Stimulated activated CD8-positive, alpha-beta memory T cell treated with anti-CD3 and anti-CD28 coated beads, Interleukin-12 subunit alpha, Interleukin-12 subunit beta, amount 100 ng/mL, for 4 hours (primary cell): ENCODE results near the gene IL2.

Source experiments
- DNase-seq: peaks from one replicate; pipeline ENCODE4 v3.0.0-alpha.2; 2020; ENCODE audit warnings: low read depth

The IL2 gene

GRCh38 chr4:122456231-122457116, at the start of gene IL2:
Gene IL2 (minus strand): TSS chr4:122456725. CDS start chr4:122456440, 285 bp downstream.
- no peak for DNase-seq

DNA sequence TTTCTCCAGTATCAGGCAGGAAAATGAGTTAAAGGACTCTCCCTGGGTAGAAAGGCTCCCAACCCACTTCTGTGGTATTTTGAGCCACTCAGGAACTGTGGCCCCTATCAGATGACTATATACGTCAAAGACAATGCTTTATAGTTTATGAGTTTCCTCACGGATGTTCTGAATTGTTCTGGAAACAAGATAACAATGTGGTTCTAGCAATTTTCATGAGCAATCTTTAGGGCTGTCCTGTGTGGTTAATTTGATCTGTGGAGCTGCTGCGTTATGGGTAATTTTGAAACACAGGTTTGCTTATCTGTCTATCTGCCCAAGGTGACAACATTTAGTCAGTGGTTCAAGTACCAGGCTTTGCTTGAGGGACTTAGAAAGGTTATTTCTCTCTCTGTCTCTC, 46.7 kb upstream of the IL2 start:
- no peak for DNase-seq

- no peak for DNase-seq
Measured at GRCh38 chr4:122500852-122501501, 44.5 kb upstream of the IL2 start.

- no peak for DNase-seq
Measured at GRCh38 chr4:122489061-122489460, 32.5 kb upstream of the IL2 start.

GRCh38 chr4:122483481-122483880, 27.0 kb upstream of the IL2 start:
- no peak for DNase-seq

- no peak for DNase-seq
Measured at GRCh38 chr4:122481766-122482405, 25.4 kb upstream of the IL2 start.

- DNase-seq: no peak
Measured at GRCh38 chr4:122480655-122481487, 24.3 kb upstream of the IL2 start.

GRCh38 chr4:122479935-122480416, 23.5 kb upstream of the IL2 start:
- DNase-seq: no peak

DNA sequence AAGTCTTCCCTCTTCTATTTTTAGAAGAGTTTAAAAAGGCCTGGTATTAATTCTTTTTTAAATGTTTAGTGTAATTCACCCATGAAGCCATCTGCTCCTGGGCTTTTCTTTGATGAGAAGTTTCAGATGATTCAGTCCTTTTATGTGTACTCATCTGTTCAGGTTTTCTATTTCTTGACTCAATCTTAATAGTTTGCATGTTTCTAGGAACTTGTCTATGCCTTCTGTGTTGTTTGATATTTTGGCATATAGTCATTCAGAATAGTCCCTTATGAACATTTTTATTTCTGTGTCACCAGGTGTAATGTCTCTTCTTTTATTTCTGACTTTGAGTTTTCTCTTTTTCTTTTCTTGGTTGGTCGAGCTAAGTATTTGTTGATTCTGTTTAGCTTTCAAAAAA, 20.2 kb upstream of the IL2 start:
- no peak for DNase-seq

GRCh38 chr4:122476126-122476525, 19.6 kb upstream of the IL2 start:
- no peak for DNase-seq

DNA sequence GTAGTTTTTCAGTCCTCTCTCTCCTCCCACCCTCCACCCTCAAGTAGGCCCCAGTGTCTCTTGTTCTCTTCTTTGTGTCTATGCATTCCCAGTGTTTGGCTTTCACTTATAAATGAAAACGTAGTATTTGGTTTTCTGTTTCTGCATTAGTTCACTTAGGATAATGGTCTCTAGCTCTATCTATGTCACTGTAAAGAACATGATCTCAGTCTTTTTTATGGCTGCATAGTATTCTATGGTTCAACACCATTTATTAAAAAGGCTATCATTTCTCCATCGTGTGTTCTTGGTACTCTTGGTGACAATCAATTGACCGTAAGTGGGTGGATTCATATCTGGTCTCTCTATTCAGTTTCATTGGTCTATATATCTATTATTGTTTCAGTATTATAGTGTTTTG, 18.7 kb upstream of the IL2 start:
- no peak for DNase-seq

GRCh38 chr4:122469457-122469856, 12.9 kb upstream of the IL2 start:
- DNase-seq: no peak

DNA sequence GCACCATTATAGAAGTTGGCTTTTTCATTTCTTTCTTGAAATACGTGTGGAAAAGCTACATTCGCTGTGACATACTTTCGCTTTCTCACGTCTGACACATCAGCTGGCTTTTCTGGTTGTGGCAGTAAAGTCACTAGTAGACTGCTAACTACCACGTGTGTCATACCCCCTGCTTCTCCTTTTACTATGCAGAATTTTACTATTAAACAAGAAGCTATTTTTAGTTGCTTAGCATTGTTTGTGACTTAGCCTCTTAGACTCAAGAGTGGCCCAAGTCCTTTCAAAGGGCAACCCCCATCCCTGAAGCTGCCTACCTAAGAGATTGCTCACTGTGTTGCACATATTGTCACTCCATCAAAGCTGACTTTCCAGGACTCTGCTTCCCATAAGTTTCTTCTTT, 2.1 kb upstream of the IL2 start:
- no peak for DNase-seq

GRCh38 chr4:122453384-122453995, 3.0 kb downstream of the IL2 start:
- DNase-seq: no peak

DNA sequence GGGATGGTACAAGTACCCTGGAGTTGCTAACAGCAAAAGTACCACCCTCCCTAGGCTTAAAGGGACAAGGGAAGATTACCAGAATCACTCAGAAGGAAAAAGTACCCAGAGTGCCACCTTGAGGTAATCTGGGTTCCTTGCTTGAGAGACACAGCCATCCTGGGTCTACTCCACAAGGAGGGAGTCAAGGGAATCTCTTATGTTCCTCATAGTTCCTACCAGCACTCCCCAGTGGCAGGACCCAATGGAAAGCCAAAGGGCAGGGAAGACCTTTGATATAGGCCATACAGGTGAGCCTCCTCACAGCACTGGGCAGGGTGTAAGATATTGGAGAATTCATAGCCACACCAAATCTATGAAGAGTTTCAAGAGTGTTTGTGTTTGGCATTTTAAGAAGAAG, 5.7 kb downstream of the IL2 start:
- no peak for DNase-seq

- no peak for DNase-seq
Measured at GRCh38 chr4:122434285-122434684, 22.2 kb downstream of the IL2 start.

DNA sequence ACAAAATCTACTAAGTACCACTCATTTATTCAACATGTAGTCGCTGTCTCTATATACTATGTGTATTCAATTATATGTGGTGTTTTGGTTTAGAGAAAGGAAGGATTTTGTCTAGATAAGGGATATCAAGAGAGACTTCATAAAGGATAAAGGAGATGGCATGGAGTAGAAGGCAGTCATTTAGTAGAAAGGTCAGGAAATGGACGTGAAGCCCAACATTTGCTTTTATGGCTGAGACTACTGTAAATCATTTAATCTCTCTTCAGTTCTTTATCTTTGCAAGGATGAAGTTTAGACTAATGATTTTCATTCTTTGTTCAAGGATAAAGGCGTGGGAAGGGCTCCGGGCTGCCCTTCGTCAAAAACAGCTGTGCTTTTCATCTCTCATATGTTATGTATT, 25.2 kb downstream of the IL2 start:
- no peak for DNase-seq

DNA sequence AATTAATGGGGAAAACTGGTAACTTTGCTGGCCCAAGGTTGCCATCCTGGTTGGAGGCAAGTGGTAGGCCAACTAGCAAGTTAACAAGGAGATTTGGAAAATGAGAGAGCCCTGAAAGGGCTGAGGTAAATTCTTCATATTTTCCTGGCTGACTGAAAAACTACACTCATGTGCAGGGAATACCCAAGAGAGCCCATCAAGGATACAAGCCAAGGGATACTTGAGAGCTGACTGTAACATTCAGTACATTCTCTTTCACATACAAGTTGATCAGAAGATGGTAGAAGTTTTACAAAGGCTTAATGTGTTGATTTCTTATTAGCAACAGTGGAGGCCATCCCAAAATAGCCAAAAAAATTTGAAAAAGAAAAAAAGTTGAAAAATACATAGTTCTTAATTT, 33.3 kb downstream of the IL2 start:
- no peak for DNase-seq

- DNase-seq: no peak
Measured at GRCh38 chr4:122412547-122412946, 44.0 kb downstream of the IL2 start.

DNA sequence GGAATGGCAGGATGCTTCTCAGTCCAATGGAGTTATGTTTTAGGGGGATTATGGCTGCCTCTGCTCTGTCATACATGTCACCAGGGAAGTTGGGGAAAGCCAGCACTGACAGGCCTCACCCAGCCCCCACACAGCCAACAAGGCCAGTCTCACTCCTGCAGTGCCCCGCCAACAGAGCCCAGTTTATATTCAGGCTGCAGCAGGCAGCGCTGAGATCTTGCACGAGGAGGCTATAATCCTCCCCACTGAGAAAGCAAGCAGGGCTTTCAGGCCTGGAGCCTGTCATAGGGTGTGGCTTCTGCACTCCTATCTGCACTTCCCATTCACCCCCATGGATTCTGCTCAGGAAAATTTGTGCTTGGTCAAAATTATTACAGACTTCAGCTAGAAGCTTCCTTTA, 52.7 kb downstream of the IL2 start:
- DNase-seq: no peak
